HG03575 (cell line): Measurements from ENCODE around the gene PHF24.
"Not testable (repeated sequence)": the region's sequence is repeated elsewhere in the genome, so short reads cannot be mapped to it uniquely, and the experiment has no call there.

Experiments
- ATAC-seq: cut with Tn5 transposase; IDR thresholded peaks from one replicate; pipeline ENCODE4 v1.9.1; 2021; ENCODE audit not compliant: unreplicated experiment, insufficient number of reproducible peaks, low FRiP score; ENCODE audit errors: extremely low read depth

Gene PHF24

DNA sequence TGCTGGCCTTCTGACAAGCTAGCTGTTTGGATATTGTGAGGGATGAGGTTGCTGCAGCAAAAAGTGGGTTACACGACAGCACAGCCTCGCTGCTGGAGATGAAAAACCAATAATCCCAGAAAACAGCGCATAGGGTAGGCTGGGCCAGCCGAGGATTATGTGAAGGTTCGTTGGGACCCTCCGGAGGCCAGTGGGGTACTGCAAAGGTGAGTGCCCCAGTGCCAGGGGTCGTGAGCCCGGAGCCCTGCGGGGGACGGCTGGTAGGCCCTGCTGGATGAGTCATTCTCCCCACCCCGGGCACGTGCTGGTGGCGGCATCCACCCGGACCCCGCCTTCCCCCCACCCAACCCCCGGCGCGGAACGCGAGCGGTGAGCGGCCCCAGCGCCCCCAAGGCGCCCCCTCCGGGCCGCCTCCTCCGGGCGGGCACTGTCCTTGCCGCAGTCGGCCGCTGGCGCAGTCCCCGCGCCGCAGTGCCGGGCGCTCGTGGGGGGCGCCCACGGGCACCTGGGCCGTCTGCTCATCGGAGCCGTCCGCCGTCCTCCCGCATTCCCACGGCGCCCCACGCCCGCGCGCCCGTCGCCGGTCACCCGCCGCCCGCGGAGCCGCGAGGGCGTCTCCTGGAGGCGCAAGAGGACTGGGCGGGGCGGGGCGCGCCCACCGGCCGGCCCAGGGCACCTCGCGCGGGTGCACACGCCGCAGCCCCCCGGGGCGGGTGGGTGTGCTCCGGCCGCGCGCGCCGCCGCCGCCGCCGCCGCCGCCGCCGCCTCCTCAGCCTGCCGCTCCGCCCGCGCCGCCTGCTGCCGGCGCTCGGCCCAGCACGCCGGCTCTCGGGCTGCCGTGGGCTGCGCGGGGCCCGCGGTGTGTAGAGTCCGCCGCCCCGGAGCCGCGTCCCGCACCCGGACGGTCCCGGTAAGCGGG lies at the start of gene PHF24:
Gene PHF24, plus strand, starts transcription at position 794 of the 919 bp plus-strand sequence. CDS start 13,014 bp downstream, outside the sequence.
- ATAC-seq = no peak

GRCh38 chr9:34927061-34927460 lies 31.0 kb upstream of the PHF24 start:
- ATAC-seq = no peak

DNA sequence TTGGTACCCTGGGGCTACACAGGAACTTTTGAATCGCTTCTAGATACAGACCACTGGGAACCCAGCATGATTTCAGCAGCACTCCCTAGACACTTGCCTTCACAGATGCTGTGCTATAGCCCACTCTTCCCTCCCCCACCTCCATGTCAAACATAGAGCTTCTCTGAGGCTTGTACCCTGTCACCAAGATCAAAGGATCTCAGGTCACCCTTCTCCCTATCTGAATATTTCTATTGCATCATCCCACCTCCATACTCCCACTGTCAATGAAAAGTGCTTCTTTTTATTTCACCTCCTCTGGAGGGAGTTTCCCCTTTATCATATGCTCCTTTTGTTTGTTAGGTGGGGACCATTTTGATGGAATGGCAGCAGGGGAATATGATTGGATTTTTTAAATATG lies 29.2 kb upstream of the PHF24 start:
- ATAC-seq = no peak

DNA sequence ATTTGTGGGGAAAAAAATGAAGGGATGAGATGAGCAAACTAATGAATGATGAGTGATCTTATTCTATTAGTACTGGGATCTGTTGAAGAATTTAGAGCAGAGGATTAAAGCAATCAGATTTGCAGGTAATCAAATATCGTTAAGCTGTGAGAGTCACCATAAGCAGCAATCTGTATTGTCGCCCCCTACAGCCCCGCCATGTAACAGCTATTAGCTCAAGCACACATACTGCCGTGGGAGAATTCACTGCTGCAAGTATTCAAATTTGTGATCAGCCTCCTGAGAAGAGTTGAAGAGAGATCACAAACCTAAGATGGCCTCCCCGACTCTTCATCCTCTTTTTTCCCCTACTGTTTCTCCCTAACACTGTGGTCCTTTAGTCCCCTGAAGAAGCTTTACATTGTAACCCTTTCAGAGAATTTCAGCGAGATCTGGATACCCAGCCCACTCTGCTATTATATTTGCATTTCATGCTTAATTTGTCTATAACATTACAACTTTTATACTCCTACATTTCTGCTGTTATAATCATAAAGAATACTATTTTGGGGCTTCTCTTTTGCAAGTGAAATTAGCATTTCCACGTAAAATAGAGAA lies 28.5 kb upstream of the PHF24 start:
- no peak for ATAC-seq

- not testable (repeated sequence) for ATAC-seq
Measured at GRCh38 chr9:34939989-34940388, 18.1 kb upstream of the PHF24 start.

DNA sequence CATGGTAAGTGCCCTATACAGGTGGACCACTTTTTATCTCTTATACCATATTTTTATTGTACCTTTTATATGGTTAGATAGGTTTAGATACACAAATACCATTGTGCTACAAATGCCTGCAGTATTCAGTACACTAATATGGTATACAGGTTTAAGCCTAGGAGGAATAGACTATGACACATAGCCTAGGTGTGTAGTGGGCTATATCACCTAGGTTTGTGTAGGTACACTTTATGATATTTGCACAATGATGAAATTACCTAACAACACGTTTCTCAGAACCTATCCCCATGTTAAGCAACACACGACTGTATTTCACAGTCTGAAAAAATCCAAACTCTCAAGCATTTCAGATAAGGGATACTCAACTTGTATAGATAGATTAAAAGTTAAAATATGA lies 9.6 kb upstream of the PHF24 start:
- no peak for ATAC-seq

DNA sequence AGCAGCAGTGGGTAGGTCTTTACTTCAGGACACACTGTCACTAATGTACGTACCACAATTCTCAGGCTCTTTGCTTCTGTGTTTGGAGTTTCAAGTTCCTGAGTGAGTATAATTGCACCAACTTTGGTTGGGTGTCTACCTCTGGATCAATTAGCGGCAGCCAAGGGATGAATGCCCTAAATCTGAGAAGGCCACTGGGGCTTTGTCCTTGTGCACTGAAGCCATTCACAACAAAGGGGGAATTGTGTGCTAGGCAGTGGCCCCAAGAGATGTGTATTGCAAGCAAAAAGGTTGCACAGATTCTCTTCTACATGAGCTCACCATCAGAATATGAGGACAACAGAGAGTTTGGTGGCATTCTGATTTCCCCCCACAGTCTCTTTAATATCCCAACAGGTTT lies 3.9 kb upstream of the PHF24 start:
- no peak for ATAC-seq

DNA sequence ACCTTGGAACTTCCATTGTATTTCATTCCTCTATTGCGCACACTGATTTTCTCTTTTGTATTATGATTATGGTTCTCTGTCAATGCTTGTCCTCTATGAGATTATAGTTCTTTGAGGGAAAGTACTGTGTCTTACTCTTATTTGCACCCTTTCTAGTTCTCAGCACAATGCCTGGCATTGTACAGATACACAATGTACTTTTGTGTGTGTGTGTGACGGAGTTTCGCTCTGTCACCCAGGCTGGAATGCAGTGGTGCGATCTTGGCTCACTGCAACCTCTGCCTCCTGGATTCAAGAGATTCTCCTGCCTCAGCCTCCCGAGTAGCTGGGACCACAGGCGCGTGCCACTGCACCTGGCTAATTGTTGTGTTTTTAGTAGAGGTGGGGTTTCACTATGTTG lies 2.0 kb upstream of the PHF24 start:
- not testable (repeated sequence) for ATAC-seq

DNA sequence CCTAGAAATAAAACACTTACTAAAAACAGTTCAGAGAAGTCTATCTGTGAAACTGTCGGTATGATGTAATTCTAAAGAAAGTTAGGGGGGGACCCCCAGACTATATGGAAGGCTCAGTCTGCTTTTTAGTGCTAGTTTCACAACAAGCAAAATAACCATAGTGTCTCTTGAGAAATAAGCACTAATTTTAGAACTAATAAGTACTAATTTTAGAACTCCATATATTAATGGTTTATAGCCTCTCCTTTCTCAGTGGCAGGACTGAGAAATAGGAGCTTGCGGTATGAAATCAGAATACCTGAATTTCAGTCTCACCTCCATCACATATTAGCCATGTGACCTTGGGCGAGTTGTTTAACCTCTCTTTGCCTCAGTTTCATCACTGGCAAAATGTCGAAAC lies 1.4 kb upstream of the PHF24 start:
- ATAC-seq = no peak

DNA sequence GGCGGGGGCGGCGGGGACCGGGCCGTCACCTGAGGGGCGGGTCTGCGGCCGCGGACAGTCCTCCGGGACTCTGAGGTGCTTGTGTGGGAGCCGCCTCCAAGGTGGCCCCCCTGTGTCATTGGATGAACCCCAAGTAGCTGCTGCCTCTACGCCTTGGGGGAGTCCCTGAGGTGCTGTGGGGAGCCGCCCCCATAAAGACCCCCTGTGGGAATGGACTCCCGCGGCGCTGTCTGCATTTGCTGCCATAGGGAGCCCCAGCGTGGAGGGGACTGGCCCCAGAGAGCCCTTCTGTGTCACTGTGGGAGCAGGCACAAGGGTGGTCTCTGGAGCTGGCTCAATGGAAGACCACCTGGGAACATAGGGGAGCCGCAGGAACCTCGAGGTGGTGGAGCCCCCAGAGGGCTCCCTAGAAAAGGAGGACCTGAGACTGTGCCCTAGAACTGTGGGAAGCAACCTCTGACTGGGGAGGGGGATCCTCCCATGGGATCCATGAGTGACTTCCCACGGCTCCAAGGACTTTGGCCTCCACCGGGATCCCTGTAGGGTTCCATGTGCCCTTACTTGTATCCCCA lies 412 bp downstream of the PHF24 start:
- no peak for ATAC-seq

GRCh38 chr9:34959461-34959860 lies 1.4 kb downstream of the PHF24 start:
- ATAC-seq = no peak

- no peak for ATAC-seq
Measured at GRCh38 chr9:34961574-34962490, 3.7 kb downstream of the PHF24 start.

- ATAC-seq = no peak
Measured at GRCh38 chr9:34962546-34962945, 4.5 kb downstream of the PHF24 start.

DNA sequence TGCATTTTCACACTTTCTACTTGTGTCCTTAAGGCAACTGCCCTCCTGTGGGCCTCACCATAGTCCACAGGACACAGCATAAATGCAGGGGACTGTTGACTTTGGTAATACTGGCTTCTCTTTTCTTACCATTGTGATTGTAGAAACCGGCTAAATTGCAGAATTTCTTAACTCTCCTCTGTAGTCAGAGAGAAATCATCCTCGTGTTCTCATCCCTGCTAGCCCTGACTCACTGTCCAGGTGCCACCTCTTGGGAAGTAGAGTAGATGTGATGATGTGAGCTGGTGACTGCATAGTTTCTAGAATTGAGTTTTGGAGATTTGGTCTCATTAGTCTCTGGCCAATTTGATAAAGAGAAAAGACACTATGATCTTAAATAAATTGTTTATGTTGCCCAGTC lies 5.5 kb downstream of the PHF24 start:
- ATAC-seq = no peak

GRCh38 chr9:34964458-34964857 lies 6.4 kb downstream of the PHF24 start:
- ATAC-seq = no peak

GRCh38 chr9:34971146-34971811 lies 13.2 kb downstream of the PHF24 start:
- no peak for ATAC-seq

- no peak for ATAC-seq
Measured at GRCh38 chr9:34974664-34975063, 16.6 kb downstream of the PHF24 start.

DNA sequence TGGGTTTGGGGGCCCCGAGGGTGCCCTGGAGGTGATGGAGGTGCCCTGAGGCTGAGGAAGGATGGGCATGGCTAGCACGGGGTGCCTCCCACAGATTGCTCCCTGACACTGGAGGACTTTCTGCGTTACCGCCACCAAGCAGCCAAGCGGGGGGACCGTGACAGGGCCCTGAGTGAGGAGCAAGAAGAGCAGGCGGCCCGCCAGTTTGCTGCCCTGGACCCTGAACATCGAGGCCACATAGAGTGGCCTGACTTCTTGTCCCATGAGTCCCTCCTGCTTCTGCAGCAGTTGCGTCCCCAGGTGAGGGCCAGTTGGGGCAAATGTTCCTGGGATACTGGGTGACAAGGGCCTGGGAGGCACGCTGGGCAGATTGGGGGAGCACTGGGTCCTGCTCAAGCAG lies 18.4 kb downstream of the PHF24 start:
- ATAC-seq = no peak

DNA sequence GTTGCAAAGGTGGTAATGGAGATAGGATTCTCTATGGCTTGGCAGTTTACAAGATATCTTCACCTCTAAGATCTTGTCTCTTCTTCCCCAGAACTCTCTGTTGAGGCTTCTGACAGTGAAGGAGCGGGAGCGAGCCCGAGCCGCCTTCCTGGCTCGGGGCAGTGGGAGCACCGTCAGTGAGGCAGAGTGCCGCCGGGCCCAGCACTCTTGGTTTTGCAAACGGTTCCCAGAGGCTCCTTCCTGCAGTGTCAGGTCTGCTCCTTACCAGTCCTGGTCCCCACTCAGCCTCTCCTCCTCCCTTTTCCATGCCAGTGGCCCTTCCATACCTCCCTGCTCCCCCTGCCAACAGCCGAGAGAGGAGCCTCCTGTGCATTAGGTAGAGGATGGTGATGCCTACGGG lies 18.9 kb downstream of the PHF24 start:
- ATAC-seq = no peak
